GM21423 (cell line): ENCODE data around the gene LTBP3.
A peak's percentile ranks its signal among the peaks of the same experiment; 100 is the strongest.
"Not testable (repeated sequence)": the region's sequence is repeated elsewhere in the genome, so short reads cannot be mapped to it uniquely, and the experiment has no call there.

Experiments used
- ATAC-seq: cut with Tn5 transposase; IDR thresholded peaks from one replicate; pipeline ENCODE4 v1.9.1; 2021; ENCODE audit warnings: mild to moderate bottlenecking, moderate library complexity; ENCODE audit not compliant: unreplicated experiment

LTBP3 gene

GRCh38 chr11:65572356-65573051 is 14.3 kb upstream of the LTBP3 start, which contains the start of gene FAM89B:
Gene FAM89B, plus strand, starts transcription at chr11:65572538. Its CDS starts 132 bp downstream, at chr11:65572670.
- ATAC-seq: no peak

GRCh38 chr11:65571940-65572339 is 13.8 kb upstream of the LTBP3 start:
- ATAC-seq: no peak

- ATAC-seq: no peak
These were observed 13.3 kb upstream of the LTBP3 start for GRCh38 chr11:65571420-65571819.

GRCh38 chr11:65569973-65570918 is 12.1 kb upstream of the LTBP3 start, which contains the start of gene ZNRD2:
Gene ZNRD2, plus strand, starts transcription at chr11:65570477. Its CDS starts 15 bp downstream, at chr11:65570492.
- peak; percentile 54 for ATAC-seq

- peak; percentile 2 for ATAC-seq
These were observed 11.2 kb upstream of the LTBP3 start for GRCh38 chr11:65569164-65569972.

- no peak for ATAC-seq
These were observed 7.7 kb upstream of the LTBP3 start for GRCh38 chr11:65565624-65566453.

- ATAC-seq: not testable (repeated sequence)
These were observed 6.9 kb upstream of the LTBP3 start for GRCh38 chr11:65564879-65565559.

- no peak for ATAC-seq
These were observed 5.4 kb upstream of the LTBP3 start for GRCh38 chr11:65563601-65564000.

- ATAC-seq: no peak
These were observed 4.6 kb upstream of the LTBP3 start for GRCh38 chr11:65562788-65563187.

GRCh38 chr11:65562020-65562419 is 3.9 kb upstream of the LTBP3 start:
- no peak for ATAC-seq

GRCh38 chr11:65560555-65561418 is 2.6 kb upstream of the LTBP3 start:
- no peak for ATAC-seq

GRCh38 chr11:65559951-65560537 is 1.9 kb upstream of the LTBP3 start:
- no peak for ATAC-seq

- ATAC-seq: no peak
These were observed 1.4 kb upstream of the LTBP3 start for GRCh38 chr11:65559535-65559934.

- no peak for ATAC-seq
These were observed 861 bp upstream of the LTBP3 start for GRCh38 chr11:65558930-65559509.

- ATAC-seq: no peak
These were observed 718 bp downstream of the LTBP3 start for GRCh38 chr11:65557280-65558001.

- no peak for ATAC-seq
These were observed 1.5 kb downstream of the LTBP3 start for GRCh38 chr11:65556470-65557279.
